Esophagus squamous epithelium (tissue), 4 donors: ENCODE measurements around the gene OPTN.

ENCODE experiments used
- CTCF ChIP-seq, 6 experiments: fragments of 450-650 bp in 4 of 6; fragments of 200-600 bp in 2 of 6; sonication (generic) in 2 of 6; IDR thresholded peaks; one replicate each; pipeline ENCODE4 v1.5.1; 2016 to 2019; ENCODE audit warnings: antibody characterized with exemption in 6 of 6, mild to moderate bottlenecking in 4 of 6, moderate library complexity in 4 of 6
- POLR2A ChIP-seq, 4 donors: fragments of 450-650 bp; IDR thresholded peaks; one replicate each; pipeline ENCODE4 v1.6.1; 2017; ENCODE audit warnings: antibody characterized with exemption in 4 of 4, mild to moderate bottlenecking in 4 of 4, moderate library complexity in 3 of 4

- TF ChIP-seq CTCF (IDR thresholded peaks at IDR 0.05) (peak; percentile 79 to 96 (median 90)), POLR2A (IDR thresholded peaks at IDR 0.05) (no peak)
These were observed 61.2 kb downstream of the OPTN start, which contains the start of gene MCM10 for GRCh38 chr10:13160934-13161856.
